TTC549 (cell line): ENCODE data around the gene HBG2.
"Not testable (repeated sequence)": the region's sequence is repeated elsewhere in the genome, so short reads cannot be mapped to it uniquely, and the experiment has no call there.

Source experiments
- FAIRE-seq: peaks from 2 replicates; lab custom pipeline; 2012; peaks lifted over from hg19 to GRCh38; lab: Jason Lieb, UNC

HBG2 gene

DNA sequence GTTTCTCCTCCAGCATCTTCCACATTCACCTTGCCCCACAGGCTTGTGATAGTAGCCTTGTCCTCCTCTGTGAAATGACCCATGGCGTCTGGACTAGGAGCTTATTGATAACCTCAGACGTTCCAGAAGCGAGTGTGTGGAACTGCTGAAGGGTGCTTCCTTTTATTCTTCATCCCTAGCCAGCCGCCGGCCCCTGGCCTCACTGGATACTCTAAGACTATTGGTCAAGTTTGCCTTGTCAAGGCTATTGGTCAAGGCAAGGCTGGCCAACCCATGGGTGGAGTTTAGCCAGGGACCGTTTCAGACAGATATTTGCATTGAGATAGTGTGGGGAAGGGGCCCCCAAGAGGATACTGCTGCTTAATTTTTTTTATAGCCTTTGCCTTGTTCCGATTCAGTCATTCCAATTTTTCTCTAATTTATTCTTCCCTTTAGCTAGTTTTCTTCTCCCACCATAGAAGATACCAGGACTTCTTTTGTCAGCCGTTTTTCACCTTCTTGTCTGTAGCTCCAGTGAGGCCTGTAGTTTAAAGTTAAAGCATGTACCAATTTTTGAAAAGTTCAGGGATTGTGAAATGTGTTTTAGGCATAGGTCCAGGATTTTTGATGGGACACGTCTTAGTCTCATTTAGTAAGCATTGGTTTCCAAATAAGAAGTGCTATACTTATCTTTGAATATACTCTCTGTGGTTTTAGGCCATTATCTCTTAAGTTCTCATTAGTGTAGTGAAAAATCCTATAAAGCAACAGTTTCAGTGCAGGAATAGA, at the start of gene HBG2:
HBG2 (minus strand) TSS at position 136 of the 768 bp plus-strand sequence; CDS start at position 83, 53 bp downstream.
- FAIRE-seq, result not testable (repeated sequence)

DNA sequence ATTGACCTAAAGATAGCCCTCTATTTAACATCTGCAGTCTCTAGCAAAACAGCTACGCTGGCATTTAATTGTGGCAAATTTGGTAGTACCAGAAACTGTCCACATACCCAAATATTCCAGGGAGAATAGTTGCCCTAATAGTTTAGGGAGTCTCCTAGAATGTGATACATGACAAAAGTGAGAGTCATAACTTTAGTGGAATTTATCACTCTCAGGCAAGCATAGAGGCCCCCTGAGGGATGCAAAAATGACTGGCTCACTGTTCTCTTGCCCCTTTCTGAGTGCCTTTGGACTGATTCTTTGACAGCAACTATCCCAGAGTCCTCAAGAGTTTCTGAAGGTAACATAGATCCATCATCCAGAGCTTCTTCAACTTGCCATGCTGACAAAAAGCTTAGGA, 49.5 kb upstream of the HBG2 start:
- FAIRE-seq, result no peak

DNA sequence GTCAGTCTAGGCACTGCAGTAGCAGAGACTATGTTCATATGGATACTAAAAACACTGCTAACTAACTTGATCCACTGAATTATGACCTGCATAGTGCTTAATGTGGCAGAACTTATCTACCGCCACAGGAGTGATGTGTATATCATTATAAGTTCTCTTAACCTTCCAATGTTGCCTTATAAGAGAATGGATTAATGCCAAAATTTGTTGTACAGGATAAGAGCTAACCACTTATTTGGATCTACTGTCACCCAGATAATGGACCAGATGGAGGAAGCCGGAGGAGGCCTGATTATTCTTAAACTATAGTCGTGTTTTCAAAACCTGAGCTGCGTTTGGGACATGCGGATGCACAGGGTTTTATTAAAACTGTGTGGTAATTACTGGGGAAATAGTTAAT, 49.0 kb upstream of the HBG2 start:
- FAIRE-seq, result no peak

DNA sequence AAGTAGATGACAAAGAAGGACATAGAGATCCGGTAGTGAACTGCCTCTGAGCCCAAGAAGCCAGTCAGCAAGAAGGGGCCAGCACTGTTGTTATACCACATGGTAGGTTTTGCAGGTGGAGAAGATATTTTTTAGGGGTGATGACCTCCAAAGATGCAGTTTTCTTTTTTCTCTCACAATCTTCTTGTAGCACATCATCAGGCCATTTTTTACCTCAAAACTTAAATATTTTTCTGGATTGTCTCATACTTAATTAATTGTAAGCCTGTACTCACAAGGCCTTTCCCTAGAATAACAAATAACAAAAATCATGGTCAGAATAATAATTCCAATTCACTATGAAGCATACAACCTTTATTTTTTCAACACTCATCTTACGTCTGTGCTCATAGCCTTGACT, 47.3 kb upstream of the HBG2 start, which contains the start of gene OR51B4:
OR51B4 (minus strand) TSS at position 101 of the 400 bp plus-strand sequence; CDS start at position 101, 0 bp downstream.
- no peak for FAIRE-seq

DNA sequence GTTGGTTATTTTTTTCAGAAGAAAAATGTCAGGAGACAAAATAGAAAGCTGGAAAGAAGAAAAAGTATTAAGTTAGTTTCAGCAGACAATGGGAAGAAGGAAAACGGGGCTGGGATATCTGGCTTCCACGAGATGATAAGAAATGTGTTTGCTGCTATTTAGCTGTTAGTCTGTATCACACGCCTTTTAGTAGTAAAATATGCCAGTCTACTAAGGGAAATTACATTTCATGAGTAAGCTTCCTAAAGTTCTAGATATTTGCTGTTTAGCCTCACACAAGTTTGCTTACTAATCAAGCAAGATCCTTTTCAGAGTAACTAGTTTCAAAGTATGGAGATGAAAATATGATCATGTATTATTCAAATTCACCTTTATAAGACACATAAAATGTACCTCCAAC, 45.7 kb upstream of the HBG2 start:
- no peak for FAIRE-seq

DNA sequence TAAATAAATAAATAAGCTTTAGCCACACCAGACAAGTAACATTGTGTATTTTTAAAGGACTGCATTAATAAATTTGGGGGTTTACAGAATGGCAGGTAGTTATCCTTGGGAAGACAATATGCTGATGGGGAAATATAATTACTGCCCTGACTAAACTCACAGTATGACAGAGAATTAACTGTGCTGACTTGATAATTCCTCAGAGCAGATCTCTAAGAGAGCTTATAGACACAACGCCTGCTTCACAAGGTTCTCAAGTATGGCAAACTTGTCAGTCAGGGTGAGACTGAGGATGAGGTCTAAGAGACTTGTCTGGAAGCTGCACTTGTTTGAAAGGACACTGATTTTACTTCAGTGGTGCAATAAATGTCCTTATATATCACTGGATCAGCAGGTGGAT, 43.9 kb upstream of the HBG2 start:
- FAIRE-seq, result no peak

DNA sequence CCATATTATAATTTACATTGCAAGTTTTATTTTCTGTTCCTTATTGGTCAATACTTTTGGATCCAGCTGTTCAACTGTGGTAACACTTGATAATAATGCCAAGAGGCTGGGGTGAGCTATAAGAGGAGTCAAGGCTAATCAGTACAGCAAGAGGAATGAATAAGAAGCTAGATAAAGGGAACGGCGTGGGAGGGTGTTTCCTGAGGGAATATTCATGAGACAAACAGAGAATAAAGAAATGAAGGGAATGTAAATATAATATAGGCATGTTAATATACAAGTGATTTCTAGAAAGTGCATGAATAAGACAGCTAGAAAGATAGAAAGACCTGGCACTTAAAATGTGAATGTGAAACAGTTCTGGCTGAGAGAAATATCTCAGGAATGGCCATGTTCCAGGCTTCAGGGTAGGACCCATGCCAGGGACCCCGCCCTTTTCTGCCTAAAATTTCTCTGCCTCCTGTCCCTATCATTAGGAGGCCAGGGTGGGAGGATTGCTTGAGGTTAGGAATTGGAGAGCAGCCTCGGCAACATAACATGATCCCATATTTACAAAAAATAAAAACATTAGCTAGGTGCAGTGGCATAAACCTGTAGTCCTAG, 43.2 kb upstream of the HBG2 start:
- FAIRE-seq, result no peak

DNA sequence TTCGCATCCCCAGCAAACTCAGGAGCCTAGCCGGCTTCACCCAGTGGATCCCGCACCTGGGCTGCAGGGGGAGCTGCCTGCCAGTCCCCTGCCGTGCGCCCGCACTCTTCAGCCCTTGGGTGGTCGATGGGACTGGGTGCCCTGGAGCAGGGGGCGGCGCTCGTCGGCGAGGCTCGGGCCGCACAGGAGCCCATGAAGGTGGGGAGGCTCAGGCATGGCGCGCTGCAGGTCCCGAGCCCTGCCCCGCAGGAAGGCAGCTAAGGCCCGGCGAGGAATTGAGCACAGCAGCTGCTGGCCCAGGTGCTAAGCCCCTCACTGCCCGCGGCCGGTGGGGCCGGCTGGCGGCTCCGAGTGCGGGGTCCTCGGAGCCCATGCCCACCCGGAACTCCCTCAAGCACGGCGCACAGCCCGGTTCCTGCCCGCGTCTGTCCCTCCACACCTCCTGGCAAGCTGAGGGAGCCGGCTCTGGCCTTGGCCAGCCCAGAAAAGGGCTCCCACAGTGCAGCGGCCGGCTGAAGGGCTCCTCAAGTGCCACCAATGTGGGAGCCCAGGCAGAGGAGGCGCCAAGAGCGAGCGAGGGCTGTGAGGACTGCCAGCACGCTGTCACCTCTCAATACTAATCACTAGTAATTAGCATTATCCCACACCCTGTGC, 39.9 kb upstream of the HBG2 start:
- FAIRE-seq, result not testable (repeated sequence)

DNA sequence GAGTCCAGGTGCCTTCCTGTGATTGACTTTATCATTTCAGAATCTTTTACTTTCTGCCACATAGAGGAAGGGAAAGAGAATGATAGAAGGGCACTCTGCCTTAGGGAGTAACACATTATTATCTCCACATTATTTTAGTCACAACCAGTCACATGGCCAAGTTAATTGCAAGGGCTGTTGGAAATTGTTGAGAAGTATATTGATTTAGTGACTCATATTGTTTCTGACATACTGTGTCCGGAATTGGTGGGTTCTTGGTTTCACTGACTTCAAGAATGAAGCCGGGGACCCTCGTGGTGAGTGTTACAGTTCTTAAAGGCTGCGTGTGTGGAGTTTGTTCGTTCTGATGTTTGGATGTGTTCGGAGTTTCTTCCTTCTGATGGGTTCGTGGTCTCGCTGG, 38.4 kb upstream of the HBG2 start:
- no peak for FAIRE-seq

DNA sequence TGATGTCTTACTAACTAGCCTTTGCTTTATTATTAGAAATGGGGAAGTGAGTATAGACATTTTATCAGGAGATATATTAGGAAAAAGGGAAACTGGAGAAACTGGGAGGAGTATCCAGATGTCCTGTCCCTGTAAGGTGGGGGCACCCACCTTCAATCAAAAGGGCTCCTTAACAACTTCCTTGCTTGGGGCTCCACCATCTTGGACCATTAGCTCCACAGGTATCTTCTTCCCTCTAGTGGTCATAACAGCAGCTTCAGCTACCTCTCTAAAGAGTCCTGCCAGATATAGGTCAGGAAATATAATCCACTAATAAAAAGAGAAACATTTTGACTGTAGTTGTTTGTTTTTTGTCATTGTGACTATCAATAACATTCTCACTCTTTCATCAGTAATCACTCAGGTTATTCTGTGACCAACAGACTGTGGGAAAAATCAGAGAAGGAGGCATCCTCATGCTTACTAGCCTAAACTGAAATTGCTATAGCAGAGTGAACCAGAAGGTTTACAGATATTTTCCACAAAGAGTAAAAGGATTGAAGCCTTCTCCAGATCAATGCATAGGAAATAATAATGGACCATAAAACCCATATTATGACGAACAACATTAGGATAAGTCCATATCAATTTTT, 36.7 kb upstream of the HBG2 start:
- no peak for FAIRE-seq

DNA sequence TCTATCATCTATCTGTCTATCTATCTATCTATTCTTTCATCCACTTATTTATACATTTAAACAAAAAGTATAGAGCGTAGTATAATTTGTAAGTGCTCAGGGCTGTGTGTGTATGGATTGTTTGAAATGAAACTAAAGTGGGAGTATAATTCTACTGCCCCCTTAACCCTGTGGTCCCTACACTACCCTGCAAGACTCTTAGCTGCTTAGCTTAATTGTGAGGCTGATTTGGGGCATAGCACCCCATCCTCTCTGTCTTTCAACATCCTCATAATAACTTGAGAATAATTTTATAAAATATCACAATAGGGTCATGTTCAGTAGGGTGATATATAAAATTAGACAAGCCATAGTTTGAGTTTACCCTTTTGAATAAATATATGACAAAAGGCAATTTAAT, 35.5 kb upstream of the HBG2 start:
- no peak for FAIRE-seq

DNA sequence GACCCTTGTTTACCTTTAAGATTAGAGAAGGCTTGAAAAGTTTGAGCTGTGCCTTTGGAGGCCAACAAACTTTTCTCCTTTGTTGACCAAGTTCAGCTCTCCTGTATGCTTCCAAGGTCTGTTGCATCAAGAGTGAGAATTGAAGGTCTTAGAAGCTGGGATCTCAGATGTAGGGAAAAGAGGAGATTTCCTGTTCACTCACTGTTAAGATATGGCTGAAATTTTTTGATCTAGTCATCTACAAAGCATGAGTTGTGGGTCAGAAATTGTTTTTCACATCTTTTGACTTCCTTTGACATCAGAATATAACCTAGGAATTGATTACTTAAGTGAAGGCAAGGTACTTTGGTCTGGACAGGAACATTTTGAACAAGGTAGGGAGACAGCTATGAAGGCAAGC, 35.1 kb upstream of the HBG2 start:
- no peak for FAIRE-seq

DNA sequence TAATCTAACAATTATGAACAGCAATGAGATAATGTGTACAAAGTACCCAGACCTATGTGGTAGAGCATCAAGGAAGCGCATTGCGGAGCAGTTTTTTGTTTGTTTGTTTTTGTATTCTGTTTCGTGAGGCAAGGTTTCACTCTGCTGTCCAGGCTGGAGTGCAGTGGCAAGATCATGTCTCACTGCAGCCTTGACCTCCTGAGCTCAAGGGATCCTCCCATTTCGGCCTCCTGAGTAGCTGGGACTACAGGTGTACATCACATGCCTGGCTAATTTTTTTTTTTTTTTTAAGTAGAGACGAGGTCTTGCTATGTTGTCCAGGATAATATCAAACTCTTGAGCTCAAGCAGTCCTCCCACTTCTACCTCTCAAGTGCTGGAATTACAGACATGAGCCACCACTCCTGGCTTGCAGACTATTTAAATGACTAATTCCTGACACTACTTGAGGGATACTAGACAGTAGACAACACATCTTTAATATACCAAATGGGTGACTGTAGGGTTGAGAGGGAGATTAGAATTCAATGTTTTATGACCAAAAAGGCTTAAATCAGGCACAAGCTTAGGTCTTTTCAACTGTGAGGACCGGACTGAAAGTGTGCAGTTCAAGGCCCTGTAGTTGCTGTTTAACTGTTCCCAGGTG, 34.4 kb upstream of the HBG2 start:
- FAIRE-seq, result no peak

DNA sequence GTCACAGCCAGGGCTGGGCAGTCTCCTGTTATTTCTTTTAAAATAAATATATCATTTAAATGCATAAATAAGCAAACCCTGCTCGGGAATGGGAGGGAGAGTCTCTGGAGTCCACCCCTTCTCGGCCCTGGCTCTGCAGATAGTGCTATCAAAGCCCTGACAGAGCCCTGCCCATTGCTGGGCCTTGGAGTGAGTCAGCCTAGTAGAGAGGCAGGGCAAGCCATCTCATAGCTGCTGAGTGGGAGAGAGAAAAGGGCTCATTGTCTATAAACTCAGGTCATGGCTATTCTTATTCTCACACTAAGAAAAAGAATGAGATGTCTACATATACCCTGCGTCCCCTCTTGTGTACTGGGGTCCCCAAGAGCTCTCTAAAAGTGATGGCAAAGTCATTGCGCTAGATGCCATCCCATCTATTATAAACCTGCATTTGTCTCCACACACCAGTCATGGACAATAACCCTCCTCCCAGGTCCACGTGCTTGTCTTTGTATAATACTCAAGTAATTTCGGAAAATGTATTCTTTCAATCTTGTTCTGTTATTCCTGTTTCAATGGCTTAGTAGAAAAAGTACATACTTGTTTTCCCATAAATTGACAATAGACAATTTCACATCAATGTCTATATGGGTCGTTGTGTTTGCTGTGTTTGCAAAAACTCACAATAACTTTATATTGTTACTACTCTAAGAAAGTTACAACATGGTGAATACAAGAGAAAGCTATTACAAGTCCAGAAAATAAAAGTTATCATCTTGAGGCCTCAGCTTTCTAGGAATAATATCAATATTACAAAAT, 33.7 kb upstream of the HBG2 start:
- no peak for FAIRE-seq

DNA sequence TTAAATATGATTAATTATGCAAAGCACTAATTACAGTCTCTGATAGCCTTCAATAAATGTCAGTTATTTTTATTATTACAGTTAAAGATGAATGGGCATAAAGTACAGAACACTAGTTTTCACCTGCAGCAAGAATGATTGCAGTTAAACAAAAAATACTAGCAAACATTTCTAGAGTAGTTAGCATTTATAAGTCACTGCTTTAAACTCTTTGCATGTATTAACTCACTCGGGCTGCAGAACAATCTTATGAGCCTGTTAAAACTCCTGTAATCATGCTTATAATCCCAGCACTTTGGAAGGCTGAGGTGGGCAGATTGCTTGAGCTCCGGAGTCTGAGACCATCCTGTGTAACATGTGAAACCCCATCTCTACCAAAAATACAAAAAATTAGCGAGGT, 32.3 kb upstream of the HBG2 start:
- no peak for FAIRE-seq

DNA sequence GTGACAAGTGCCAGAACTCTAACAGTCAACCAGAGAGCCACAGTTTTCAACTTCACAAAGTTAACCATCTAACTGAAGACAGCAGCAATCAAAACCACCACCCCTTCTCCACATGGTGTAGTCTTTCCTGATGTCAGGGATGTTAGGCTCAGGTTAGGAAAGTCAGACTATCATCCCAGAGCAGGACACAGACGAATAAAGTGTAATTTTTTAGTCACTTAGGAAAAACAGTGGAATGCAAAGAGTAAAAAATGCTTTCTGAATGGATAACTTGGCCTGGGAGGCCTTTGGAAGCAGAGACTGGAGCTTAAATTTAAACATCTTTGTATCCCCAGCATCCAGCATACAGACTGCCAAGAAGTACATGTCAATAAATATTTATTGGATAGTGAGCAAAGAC, 31.8 kb upstream of the HBG2 start:
- no peak for FAIRE-seq

DNA sequence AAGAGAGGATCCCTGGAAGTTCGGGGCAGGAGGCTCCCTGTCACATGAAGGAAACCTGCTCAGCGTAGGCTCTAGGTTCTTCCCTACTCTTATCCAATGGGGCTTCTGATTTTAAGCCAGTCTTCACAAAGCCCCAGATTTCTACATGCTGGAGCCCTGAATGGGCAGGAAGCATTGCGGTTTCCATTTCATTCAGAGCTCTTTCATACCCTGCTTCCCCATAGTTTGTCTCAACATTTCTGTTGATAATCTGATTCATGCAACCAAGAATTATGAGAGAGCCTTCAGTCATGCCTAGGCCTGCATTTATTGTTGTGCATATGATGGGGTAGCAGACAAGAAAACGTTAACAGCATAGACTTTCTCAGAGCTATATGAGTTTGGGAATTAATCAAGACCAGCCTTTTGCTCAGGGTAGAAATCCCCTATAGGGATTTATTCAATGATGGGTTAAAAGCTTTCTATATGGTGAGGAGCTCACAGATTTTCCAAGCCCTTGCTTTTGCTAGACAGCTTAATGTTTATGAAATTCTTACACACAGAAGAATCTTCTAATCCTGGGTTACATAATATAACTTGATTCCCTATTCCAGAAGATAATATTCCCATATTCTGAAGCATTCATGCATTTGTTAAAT, 31.2 kb upstream of the HBG2 start:
- no peak for FAIRE-seq

DNA sequence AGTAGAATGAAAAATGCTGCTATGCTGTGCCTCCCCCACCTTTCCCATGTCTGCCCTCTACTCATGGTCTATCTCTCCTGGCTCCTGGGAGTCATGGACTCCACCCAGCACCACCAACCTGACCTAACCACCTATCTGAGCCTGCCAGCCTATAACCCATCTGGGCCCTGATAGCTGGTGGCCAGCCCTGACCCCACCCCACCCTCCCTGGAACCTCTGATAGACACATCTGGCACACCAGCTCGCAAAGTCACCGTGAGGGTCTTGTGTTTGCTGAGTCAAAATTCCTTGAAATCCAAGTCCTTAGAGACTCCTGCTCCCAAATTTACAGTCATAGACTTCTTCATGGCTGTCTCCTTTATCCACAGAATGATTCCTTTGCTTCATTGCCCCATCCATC, 30.1 kb upstream of the HBG2 start:
- FAIRE-seq, result no peak

DNA sequence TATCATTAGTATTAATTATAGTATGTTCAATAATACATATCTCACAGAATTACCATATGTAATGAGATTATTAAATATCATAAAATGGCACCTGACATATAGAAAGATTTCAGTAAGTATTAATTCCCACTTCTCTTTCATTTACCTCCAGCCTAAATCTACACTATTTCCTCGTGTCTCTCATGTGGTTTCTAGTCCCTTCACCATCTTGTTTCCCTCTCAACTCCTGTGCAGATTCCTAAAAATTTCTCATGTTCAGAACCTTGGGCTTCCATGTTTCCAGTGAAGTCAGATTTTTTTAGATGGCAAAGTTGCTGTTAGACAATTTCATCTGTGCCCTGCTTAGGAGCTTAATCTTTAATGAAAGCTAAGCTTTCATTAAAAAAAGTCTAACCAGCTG, 29.3 kb upstream of the HBG2 start:
- no peak for FAIRE-seq

DNA sequence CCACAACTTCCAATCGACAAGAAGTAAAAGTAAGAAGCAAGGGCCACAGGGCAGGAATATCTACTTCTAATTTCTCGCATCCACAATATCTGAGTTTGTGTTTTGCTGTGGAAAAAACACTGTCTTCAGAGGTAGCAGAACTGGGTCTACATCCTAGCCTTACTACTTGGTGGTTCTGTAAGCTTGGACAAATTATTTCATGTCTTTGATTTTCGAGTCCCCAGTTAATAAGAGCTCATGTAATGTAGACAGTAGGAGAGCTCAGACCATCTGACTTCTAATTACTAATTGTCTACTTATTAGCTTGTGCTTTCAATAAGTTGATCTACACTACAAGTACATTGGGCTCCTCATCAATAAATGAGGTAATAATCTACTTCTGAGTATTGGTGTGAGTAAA, 28.5 kb upstream of the HBG2 start:
- no peak for FAIRE-seq

DNA sequence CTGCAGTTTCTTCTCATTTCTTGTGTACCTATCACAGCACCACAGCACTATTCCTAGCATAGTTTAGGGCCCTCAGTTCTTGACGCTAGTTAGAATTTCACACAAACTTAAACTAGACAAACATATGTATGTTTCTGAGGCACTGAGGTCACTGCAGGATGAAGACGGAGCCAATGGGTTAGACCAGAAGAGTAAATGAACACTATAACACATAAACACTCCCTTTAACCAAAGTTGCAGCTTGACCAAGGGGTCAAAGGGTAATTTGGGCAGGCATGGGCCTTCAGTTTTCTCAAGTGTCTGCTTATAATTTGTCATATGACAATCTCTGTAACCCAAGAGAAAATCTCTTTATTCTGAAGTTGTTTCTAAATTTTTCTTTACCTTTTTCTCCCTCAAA, 28.0 kb upstream of the HBG2 start:
- FAIRE-seq, result no peak
